ENCODE data around the gene SMCP.

SMCP gene, protein sequence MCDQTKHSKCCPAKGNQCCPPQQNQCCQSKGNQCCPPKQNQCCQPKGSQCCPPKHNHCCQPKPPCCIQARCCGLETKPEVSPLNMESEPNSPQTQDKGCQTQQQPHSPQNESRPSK

DNA sequence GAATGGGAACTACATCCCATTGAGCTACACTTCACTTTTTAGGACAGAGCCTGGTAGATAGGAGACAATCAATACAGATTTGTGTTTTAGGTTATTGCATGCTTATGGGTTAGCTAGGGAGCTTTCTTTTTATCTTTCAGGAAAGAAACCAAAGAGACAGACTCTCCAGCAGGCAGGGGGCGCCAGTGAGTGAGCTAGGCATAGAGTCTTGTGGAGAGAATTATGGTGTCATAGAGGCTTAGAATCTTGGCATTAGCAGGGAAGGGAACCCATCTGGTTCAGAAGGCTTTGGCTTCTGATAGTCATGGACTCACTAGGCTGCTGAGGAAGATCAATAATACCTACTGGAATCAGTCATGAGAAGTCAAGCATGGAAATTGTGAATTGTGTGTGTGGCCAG lies at the start of gene SMCP:
SMCP (plus strand) TSS at position 281 of the 400 bp plus-strand sequence. CDS start 6,101 bp downstream, outside the sequence.
- no peak for DNase-seq (ENCODE audit: low read depth)

DNA sequence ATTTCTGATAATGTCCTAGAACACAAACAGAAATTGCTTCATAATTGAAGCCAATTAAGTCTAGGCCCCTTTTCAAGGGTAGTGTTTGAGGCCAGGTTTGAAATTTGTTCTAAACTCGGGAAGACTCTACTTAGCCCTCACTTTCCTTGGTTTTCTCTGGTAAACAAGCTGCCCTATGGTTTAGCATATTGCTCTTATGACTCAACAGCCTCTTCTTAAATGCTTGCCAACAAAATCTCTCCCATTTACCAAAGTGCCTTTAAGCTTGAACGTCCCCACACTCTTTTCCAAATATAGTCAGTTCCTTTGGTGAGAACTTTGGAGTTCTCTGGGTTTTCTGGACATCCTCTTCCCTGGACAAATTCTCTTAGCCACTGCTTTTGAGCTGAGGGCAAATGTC lies 41.3 kb upstream of the SMCP start:
- no peak for DNase-seq (ENCODE audit: low read depth)

DNA sequence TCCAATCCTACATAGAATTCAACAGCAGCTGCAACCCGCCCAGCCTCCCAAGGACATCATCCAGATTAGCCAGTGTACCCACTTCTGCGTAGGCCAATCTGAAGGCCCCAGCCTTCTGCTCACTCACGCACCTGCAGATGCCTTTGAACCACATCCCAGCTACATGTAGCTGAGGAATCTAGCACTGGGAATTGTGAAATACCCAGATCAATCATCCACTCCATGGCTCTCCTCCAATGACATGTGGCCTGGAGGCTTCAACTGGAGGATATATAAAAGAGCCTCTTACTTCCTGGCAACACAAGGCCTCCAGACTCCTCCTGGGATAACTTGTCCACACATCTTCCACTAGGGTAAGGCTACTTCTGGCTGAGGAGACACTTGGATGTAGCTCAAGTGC lies 35.6 kb upstream of the SMCP start, which contains the start of gene LCE6A:
LCE6A (plus strand) TSS at position 301 of the 400 bp plus-strand sequence. CDS start 665 bp downstream, outside the sequence.
- DNase-seq (ENCODE audit: low read depth) = no peak

DNA sequence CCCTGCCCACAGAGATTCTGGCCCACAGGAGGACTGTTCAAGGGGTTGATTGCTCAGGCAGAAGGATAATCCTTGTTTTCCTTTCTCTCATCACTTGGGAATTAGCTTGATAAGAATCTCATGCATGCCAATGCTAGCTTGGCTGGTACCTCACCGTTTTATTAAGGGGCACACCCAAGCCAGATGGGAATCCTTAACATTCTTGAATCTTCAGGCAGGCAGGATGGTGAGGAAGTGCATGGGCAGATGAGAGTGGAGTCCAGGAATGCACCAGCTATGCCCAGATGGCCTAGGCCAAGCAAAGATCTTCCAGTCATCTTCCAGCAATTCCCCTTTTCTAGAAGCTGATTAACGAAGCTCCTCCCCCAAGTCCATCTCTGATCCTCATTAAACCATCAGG lies 22.5 kb upstream of the SMCP start:
- no peak for DNase-seq (ENCODE audit: low read depth)

DNA sequence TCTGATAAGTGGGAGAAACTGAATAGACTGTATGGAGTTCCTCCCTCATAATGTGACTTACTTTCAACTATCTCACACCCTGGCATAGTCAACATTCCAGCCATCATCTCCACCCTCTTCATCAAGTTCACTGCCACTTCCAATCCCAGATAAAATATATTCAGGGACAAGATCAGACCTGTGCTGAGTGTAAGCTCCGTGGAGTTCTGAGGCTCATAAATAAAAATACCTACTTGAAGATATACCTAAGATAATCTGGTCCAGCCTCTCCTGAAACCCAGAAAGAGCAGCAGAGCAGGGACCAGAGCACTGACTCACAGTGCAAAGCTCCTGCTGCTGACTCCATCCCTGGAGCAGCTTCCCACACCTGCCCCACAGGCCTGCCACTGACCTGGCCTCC lies 20.1 kb upstream of the SMCP start:
- DNase-seq (ENCODE audit: low read depth) = no peak

DNA sequence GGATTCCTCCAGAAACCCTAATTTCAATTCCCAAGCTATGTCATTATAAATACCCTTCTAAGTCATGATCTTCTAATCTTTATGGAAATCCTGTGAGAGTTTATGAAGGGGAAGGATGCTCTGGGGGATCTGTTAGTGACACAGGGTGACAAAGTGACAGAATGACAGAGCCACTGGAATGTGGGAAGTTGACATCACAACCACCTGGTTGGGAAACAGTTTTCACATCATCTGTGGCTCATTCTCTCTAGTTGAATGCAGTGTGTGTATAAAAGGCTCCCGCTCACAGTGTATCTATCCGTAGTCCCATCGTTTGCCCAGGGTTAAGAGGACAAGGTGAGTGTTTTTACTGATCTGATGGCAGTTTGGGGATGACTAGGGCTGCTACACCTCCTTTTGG lies 18.4 kb upstream of the SMCP start, which contains the start of gene LCE7A:
LCE7A (plus strand) TSS at position 301 of the 400 bp plus-strand sequence. CDS start 702 bp downstream, outside the sequence.
- no peak for DNase-seq (ENCODE audit: low read depth)

DNA sequence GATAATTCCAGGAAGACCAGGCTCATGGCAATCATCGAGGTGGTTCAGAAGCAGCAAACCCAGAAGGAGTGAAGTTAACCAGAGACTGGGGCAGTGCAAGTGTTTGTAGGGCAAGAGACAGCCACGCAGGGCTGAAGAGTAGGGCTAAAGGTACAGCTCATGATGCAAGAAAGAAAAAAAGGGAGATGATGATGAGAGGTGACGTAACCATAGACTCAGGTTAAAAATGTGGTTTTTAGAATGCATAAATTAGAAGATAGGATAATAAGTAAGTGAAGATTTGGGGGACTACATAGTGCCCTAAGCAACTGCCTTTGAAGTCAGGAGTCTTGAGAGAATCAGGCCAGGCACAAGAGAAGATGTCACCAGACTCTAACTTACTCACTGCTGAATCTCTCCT lies 18.0 kb upstream of the SMCP start:
- no peak for DNase-seq (ENCODE audit: low read depth)

DNA sequence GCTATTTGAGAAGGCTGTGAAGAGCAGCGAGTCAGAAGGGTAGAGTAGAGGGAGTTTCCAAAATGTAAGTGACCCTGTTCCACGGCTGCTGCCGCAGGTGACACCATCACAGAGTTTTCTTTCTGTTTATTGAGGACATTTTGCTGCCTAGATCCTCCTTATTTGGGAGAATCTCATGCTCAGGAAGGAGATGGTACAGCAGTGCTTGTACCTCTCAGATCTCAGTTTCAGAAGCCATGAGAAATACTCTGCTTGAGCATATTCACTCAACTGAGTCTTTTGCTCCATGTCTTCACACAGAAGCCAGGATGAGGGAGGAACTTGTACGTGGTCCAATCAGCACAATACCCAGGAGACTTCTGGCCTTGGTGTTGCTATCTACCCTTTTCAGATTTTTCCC lies 16.7 kb upstream of the SMCP start:
- DNase-seq (ENCODE audit: low read depth) = no peak

DNA sequence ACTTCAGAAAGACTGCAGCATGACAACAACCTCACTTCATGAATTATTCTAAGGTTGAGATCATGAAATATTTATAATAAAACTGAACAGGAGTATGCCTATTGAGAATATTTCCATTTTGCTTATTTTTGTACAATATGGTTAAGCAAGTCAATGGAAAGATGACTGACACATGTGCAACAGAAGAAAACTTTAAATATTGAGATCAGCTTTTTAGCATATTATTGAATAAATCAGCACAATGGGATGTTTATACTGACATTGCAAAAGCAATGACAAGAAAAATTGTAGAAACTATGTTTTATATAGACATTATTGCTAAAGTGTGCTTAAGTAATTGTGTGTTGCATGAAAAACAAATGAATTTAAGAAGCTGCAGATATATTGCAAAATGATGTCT lies 13.7 kb upstream of the SMCP start:
- no peak for DNase-seq (ENCODE audit: low read depth)

DNA sequence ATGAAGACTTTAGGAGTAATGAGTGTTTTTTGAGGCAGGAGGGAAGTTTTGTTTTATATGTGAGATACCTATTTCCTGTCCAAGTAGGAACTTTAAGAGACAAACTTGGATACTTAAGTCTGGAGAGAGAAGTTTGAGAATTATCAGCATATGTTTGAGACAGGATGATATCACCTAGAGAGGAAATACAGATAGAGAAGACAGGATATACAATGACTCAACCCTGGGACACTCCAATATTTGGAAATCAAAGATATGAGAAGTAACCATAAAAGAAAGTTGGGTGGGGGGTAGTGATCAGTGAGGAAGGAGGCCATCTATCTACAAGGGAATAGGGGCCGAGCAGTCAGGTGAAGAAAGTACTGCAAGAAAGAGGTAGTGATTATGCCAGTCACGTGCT lies 11.8 kb upstream of the SMCP start:
- DNase-seq (ENCODE audit: low read depth) = no peak

DNA sequence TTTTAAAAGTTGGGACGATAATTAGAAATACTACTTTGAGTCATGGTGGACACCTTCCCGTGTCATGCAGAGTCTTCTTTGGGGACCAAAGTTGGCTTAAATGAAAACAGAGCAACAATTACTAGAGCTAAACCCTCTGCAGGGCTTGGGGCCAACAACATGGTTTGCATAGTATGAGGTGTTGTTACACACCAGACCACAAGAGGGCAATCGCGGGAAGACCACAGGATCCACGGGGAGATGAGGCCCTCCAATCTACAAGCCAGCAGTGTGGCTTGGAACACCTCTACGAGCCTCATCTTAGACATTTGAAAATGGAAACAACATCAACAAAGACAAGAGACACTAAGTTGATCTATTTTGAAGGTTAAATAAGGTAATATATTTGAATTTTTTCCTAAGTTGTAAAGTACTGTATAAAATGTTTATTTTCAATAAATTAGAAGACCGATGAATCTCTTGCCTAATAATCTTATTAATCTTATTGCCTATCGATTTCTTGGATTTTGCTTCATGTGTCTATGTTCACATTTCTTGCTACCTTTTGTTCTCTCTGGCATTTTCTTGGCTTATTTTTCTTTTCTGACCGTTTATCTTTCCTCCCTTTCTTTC lies 8.2 kb upstream of the SMCP start:
- DNase-seq (ENCODE audit: low read depth) = peak; percentile 19

DNA sequence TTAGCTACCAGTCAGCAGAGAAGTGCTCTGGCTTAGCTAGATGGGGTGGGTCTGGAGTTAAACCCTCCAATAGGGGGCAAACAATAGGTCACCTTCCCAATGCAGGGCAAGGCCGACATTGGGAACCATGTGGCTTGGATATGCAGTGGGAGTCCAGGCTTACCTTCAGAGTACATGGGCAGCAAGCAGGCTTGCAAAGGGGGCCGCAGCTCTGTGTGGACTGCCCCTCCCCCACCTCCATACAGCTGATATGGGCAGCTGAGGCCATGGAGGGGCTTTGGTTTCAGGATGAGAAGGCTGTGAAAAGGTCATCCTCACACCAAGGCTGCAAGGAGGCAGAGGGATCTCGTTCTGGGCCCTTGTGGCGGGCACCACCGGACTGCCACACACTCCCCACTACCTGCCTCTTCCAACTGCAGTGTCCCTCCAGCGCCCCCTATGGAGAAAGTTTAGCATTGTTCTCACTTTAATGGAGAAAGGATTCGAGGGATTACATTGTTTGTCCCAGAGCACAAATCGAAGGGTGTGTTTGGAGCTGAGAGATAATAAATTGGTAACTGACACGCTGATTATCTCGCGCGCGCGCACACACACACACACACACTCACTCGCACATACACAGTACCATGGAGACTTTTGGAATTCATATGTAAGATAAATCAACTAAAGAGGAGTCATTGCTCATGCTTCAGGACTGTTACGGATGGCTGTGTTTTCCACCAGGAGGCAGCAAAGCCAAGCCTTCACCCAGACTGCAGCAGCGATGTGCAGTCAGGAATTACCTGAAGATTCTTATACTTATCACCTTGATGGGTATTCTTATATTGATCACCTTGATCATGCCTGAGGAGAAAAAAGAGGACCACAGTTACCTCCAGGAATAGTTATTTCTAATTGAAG lies 7.0 kb upstream of the SMCP start:
- no peak for DNase-seq (ENCODE audit: low read depth)

DNA sequence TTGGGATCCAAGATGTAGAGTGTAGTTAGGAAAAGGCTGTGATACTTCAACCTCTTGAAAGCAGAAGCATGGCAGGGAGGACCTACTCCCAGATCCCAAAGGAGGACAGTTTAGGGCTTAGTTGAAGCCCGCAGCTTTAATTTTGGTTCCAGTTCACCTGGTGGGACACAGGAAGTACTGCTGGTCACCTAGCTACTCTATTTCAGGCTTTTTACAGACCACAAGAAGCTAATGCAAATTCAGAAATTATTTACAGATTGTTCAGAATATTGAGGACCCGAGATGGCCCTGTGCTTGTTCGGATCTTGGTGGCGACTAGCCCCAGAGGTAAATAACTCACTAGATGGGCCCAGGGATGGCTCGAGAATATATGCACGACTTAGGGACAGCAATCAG lies 6.4 kb upstream of the SMCP start:
- no peak for DNase-seq (ENCODE audit: low read depth)

DNA sequence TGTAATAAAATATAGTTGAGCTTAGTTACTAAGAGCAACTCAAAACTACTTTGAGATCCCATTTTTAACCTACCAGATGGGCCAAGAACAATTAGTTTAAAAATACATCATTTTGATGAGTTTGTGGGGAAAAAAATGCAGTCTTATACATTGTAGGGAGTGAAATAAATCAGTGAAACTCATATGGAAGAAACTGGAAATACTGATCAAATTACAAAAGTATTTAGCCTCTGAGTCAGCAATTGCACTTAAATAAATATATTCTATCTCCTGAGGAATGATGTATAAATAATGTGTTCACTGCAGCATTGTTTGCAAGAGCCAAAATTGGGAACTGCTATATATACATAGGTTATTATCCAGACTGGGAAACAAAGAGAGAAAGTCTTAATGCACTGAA lies 4.6 kb upstream of the SMCP start:
- no peak for DNase-seq (ENCODE audit: low read depth)

DNA sequence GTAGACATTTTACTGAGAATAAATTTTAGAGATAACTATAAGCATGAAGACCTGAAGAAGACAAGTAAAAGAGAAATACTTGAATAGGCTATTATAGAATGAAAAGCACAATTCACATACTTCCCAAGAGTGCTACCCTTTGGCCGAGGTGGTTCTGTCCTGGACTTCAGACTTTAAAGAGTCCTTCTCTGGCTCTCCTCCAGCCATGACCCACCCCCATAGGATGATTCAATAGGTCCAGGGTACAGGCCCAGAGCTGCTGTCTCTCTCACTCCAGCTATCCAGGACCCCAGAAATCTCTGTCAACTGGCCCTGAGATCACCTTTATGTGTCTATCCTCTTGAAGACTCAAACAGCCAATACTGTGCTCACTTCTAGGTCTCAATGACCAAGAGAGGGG lies 1.3 kb upstream of the SMCP start:
- DNase-seq (ENCODE audit: low read depth) = no peak

DNA sequence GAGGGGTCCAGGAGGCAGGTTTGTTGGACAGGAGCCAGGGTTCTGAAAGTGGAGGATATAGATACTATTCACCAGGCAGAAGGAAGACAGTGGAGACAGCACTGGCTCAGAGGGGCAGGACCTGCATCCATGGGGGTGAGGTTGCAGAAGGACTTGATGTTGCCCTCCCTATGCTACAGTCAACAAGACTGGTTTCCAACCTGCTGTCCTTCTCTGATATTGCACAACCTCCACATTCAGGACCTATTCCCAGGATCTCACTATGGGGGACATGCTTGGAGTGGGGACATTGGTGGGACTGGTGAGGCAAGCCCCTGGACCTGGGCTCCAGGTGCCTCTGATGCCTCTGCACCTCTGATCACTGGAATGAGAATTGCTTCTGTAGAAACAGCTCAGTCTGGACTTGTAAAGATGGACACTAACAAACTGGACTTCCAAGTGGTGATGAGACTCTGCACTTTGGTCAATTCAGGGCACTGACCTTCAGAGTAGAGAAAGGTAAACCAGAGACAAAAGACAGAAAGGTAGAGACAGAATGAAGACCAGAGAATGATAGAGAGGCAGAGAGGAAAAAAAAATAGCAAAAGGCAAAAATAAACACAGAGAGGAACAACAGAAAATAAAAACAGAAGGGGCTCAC lies 1.6 kb downstream of the SMCP start:
- no peak for DNase-seq (ENCODE audit: low read depth)

DNA sequence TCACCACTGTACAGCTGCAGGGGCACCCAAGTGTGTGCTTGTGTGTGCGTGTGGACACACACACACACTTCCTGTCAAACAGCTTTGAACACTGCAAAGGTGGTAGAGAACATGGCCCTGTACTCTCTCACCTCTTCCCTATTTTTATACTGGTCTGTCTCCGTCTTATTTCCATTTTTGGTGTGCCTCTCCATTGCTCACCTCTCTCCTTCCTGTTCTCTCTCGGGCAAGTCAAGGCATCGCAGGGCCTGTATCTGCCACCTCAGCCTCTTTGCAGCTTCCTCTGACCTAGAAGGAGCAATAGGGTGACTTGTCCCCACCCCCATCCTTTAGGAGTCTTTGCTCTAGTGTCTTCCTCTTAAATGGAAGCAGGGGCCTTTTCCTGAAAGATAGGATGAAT lies 2.2 kb downstream of the SMCP start:
- no peak for DNase-seq (ENCODE audit: low read depth)

DNA sequence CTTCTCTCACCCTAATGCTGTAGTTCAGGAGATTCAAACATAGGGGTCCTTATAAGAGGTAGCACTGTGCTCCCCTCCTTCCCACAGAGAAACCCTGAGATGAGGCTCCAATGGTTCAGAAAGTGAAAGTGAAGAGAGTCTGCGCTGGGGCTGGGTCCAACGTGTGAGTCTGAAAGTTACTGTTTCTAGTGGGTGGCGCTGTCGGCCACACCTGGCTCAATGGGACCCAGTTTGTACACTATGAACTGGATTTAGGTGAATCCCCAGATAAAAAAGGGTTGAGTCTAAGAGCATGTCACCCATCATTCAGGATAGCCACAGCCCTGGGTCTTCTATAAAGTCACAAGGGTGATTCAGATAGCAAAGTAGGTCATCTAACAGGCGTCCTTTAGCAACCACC lies 2.8 kb downstream of the SMCP start:
- no peak for DNase-seq (ENCODE audit: low read depth)

DNA sequence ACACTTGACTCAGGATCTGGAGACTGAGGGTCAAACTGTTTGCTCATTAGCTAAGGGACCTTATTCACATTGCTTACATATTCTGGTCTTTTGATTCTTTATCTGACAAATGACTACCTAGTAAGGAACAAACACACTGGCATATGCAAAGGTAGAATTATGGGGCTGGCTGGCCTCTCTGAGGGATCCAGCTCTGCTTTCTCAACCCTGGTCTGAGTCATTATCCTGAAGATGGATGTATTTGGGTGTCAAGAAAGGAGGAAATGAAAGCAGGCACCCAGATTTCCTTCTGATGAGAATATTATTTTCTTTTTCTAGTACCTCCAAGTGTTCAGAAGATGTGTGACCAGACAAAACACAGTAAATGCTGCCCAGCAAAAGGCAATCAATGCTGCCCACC lies 6.0 kb downstream of the SMCP start:
- DNase-seq (ENCODE audit: low read depth) = no peak

DNA sequence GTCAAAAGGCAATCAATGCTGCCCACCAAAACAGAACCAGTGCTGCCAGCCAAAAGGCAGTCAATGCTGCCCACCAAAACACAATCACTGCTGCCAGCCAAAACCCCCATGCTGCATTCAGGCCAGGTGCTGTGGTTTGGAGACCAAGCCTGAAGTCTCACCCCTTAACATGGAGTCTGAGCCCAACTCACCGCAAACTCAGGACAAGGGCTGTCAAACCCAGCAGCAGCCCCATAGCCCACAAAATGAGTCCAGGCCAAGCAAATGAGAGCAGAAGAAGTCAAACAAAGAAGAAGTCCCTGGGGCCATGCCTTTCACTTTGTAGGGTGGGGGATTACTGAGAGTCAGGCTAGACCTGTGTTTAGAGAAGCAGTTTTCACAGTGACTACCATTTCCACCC lies 6.4 kb downstream of the SMCP start:
- no peak for DNase-seq (ENCODE audit: low read depth)

DNA sequence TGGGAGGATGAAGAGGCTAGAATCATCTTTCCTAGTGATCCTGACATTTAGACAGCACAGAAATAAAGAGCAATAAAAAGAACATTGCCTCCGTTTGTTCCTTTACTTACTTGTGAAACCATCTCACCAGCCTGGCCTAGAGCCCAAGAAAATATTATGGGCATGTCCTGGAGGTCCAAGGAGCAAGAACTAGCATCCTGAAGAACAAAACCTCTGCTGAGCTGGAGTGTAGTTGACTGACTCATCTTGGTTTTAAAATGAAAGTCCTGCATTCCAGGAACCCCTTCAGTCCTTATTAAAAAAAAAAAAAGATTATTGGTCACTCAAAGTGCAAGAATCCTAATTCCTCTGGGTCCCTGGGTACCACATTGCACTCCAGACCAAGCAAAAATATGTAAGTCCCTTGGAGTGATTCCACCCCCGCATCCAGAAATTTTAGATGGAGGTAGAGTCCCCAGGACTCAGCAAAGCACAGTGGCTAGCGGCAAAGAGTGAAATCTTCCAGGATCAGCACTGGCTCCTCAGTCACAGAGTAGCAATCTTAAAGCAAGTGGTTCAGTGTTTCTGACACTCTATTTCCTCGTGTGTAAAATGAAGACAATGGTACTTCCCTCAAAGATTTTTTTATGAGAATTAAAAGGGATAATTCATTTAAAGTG lies 7.0 kb downstream of the SMCP start:
- no peak for DNase-seq (ENCODE audit: low read depth)

DNA sequence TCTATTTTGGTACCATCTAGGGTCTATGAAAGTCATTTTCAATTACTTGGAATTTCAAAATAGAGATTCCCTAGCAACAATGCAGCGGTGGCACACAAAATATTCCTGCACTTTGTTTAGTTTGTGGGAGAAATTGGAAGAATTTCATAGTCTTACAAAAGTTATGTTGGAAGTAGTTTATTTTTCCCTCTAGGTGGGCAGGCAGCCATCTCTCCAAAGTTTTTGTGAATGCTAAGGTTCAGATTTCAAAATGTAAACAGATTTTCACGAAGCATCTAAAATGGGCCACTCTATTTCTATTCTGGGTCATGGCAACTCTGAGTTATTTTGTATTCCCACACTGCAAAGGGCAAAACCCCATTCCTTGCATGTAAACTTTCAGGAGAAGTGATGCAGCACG lies 8.0 kb downstream of the SMCP start:
- DNase-seq (ENCODE audit: low read depth) = no peak

Measured in stimulated activated CD8-positive, alpha-beta memory T cell treated with anti-CD3 and anti-CD28 coated beads, Interleukin-4, amount 100 ng/mL, for 24 hours (primary cell).